HG03066 (cell line): ENCODE measurements around the gene ARHGAP10.
"Not testable (repeated sequence)": the region's sequence is repeated elsewhere in the genome, so short reads cannot be mapped to it uniquely, and the experiment has no call there.

ENCODE experiments used
- ATAC-seq: cut with Tn5 transposase; IDR thresholded peaks from one replicate; pipeline ENCODE4 v1.9.1; 2021; ENCODE audit warnings: low read depth; ENCODE audit not compliant: unreplicated experiment

The ARHGAP10 gene

DNA sequence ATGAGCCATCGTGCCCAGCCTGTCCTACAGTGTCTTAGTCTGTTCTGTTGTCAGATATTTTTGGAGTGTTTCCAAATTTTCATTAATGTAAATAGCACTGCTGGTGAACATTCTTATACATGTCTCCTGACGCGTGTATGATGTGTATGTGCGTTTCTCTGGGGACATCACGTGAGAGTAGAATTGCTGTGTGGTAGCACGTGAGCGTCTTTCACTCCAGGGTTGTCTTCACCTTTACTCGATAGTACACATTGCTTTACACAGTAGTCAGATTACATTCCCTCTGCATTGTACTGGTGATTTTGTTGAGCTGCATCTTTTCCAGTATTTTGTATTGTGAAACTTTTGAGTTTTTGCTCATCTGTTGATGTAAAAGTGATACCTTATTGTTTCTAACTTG lies 60.0 kb downstream of the ARHGAP10 start:
- no peak for ATAC-seq

DNA sequence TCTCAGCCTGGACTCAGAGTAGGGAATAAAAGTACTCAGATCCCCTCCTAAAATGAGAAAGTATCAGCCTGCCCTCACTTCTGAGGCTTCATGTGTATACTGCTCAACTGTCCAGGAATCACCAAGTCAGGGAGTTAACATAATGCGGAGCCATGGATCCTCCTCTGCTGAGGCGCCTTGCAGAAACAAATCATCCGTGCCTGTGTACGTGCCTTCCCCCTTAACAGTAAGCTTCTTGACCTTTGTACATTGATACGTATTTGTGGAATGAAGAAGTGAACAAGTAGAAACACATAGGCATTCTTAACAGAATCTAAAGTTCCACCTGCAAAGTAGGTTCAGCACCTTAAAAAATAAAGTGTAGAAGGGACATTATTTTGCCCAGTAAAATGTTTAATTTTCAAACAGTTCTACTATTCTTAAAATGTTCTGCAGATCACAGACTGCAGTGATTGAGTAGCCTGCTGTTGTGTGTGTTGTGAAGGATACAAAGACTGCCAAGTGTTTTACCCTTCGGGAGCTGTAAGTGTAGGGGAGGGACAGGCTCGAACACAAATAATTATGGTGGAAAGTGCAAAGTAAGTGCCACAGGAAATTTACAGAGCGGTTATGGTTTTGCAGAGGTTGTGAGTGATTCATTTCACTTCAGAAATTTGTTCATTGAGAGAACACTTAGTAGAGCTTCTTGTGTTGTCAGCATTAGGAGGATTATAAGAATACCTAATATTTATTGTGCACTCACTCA lies 61.9 kb downstream of the ARHGAP10 start:
- no peak for ATAC-seq

DNA sequence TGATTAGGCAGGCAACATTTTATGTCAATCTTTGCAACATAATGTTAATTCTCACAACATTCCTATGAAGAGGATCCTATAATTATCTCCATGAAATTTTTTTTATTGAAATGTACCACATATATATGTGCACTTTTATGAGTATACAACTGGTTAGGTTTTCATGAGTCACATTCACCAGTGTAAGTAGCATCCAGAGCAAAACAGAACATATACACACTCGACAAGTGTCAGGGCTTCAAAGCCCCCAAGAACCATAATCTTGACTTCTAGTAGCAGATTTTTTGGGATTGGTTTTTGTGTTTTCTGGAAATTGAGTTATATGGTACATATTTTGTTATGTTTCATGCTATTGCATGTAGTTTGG lies 62.4 kb downstream of the ARHGAP10 start:
- ATAC-seq: no peak

DNA sequence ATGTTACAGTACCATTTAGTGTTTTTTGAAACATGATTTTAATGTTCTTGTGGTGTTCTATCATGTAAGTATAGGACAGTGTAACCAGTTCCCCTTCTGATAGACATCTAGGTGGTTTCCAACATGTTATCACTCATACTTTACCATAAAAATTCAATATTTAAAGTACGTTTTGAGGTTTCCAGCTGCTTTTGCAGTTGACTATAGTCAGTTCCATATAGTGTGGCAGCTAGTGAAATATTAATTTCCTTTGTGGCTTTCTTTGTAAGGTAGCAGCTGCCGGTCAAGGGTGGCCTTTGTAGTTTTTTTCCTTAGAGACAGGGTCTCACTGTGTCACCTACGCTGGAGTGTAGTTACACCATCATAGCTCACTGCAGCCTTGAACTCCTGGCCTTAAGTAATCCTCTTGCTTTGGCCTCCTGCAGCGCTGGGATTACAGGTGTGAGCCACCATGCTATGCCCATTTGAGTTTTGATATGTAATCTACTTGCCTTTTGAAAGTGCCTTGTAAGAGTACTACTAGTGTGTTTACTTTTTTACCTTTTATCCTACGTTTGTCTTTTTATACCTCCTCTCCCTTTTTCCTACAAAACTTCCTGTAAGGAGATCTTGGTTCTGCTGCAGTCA lies 63.0 kb downstream of the ARHGAP10 start:
- peak; percentile 65 for ATAC-seq

DNA sequence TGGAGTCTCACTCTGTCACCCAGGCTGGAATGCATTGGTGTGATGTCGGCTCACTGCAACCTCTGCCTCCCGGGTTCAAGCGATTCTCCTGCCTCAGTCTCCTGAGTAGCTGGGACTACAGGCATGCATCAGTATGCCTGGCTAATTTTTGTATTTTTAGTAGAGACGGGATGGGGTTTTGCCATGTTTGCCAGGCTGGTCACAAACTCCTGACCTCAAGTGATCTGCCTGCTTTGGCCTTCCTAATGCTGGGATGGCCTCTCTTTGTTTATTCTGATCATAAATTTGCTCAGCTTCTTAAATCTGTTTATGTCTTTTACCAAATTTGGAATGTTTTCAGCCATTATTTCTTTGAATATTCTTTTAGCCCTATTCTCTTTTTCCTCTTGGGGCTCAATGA lies 67.2 kb downstream of the ARHGAP10 start:
- ATAC-seq: not testable (repeated sequence)

DNA sequence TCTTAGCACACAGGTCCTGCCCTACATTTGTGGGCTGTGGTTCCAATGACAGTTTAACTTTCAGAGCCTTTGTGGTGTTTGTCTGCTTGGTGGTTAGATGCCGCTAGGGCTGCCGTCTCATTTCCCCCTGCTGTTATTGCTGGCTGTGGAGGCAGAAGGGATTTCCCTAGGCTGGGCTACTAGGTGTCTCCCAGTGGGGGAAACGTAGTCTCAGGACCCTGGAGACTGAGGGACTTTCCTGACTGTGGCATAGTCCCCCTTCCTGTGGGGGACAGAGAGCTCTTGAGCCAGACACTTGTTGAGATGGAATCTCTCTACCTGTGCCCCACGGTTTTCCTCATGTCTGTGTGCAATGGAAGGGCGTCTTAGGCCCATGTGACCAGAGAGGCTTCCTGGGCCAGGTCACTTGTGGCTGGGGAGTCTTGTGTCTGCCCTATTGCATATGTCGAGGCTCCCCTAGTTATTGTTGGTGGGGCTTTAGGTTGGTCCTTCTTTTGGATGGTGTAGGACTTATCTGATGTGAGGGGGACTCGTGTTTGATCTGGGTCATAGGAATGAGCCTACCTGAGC lies 68.2 kb downstream of the ARHGAP10 start:
- peak; percentile 97 for ATAC-seq

DNA sequence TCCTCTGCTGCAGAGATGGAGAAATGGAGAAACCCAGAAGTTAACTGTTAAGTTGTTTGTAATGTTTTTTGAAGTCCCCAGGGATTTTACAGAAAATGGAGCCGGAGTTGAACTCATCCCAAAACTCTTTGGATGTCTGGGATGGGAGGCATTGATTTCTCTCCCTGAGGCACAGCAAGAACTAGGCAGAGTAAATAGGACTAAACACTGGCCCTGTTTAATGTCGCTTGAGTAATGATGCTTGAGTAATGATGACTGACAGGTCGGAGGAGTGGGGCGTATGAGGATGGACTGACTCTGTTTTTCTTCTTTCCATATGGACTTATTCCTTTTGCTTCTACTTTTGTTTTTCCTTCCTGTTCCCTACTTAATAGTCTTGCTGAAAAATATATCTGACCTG lies 69.9 kb downstream of the ARHGAP10 start:
- no peak for ATAC-seq

DNA sequence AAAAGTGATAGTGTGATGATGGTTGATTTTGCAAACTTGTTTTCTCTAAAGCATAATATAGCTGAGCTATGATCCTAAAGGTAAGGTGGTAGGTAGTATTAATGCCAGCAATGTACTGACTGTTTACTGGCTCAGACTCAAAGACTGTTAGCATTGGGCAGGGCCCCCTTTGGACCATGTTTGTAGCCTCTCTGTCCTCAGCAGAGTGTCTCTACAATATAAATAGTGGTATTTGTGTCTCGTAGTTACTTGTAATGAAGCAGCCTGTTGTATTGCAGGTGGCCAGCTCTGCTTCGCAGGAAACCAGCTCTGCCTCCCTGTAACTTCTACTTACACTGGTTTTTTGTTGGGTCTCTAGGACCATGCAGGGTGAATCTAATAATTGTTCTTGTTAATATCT lies 70.5 kb downstream of the ARHGAP10 start:
- ATAC-seq: no peak

DNA sequence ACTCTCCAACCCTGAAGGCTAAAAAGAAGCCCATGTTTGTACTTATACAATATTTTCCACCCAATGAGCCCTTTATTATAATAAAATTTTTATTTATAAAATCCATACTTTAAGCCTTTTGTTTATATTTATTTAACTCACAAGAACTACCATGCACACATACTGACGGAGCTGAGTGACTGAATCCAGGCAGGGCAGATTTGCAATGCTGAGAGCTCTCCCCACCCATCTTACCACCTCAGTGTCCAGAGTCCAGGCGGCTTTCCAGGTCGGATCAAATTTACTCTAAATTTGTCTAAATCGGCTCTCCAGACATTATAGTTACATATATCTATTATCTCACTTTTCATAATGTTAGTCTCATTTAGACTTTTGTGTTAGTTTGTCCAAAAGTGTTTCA lies 74.1 kb downstream of the ARHGAP10 start:
- no peak for ATAC-seq

DNA sequence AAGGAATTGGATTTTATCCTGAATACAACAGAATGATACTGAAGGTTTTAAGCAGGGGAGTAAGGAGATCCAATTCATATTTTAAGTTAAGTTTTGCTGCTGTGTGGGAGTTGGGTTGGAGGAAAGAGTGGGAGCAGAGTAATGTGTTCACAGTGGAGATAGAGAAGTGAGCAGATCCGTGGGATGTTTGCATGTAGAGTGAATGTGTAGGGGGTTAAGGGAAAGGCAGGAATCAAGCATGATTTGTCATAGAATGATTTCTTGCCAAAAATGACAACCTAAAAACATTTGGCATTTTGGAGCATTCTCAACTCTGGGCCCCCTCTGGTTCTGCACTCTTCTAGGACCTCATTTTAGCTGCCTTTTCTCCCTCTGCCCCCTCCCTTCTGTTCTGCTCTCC lies 76.6 kb downstream of the ARHGAP10 start:
- no peak for ATAC-seq

DNA sequence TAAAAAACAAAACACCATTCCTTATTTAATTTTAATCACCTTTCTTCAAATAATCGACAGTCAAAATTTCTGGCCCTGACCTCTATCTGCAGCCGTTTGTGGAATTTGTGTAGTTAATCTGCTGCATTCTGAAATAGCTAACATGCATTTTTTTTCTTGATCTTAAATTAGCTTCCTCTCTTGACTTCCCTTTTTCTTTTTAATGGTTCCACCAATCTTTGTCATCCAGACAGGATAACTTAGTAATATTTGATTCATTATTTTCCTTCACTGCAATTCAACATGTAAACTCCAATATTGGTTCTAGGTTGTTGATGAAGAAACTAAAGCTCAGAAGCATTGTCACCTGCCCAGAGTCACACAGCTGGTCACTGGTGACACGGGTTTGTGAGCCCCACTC lies 77.3 kb downstream of the ARHGAP10 start:
- no peak for ATAC-seq

DNA sequence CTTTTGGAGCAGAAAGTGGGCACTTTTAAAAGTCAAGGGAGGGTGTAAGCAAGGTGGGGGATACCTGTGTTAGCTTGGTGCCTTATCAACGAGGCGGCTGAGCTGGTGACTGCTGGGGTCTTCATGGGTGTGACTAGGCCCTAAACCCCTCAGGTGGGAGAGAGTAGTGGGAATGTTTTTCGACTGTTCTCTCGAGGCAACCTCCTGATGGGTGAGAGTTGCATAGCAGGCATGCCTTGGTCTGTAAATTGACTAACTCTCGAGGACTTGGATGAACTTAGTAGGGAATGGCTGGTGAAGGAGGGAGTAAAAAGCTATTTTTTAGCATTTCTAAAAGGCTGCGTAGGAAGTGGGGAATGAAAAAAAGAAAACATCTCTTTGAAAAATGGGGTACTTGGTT lies 80.0 kb downstream of the ARHGAP10 start:
- no peak for ATAC-seq

DNA sequence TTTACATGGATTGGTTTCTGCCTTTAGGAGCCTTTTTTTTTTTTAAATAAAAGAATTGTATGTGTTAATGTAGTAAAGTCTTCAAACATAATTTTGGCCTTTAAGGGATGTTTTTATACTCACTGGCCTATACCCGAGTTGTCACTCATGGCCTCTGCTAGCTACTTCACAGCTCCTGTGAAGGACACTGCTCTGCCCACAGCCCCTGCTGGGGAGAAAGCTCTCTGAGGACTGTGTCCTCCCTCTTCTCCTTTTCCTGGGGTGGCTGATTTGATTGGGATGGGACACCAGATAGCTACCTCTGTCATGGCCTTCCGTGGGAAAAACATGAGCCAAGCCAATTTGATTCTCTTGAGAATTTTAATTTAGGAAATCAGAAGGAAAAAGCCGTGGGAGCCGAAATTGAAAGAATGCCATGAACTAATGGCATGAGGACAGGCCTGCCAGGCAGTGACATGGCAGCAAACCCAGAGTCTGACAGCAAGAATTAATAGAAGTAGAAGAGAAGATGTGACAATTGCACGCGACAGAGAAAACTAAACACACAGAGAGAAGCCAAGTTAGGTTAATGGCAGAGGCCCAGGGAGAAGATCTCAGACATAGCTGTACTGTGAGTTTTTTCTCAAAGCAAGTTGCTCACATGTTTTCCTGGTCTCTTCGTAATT lies 81.4 kb downstream of the ARHGAP10 start:
- ATAC-seq: no peak

DNA sequence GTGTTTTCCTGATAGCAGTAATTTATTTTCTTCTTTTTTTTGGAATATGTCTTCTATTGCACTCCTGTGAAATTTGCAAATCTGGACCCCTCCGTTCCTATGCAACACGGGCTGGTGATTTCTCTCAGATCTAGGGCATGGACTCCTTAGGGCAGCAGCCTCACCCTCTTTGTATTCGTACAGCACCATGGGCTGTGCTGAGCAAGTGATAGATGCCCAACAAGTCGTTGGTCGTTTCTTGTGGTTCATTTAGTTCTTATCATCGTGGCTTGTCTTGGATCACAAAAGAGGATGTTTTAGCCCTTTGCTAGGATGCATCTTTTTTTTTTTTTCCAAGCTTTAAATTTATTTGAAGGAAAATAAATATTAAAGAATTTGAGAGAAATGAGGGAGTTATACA lies 82.1 kb downstream of the ARHGAP10 start:
- no peak for ATAC-seq

DNA sequence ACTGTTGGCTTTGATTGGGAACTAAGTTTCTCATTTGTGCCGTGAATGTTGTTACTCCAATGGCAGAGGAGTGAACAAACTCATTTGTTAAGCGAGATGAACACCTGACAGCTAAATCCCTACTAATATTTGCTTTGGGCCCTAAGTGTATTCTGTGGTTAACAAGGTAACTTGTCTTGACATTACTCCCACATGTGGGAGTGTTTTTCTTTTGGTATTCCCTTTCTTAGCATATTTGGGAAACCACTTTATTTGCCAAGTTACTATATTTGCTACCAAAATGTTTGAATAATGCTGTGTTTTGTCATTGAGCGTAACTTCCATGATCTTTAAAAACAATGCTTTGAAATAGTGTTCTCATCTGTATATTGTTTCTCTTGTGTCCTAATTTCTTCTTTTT lies 82.5 kb downstream of the ARHGAP10 start:
- ATAC-seq: no peak

DNA sequence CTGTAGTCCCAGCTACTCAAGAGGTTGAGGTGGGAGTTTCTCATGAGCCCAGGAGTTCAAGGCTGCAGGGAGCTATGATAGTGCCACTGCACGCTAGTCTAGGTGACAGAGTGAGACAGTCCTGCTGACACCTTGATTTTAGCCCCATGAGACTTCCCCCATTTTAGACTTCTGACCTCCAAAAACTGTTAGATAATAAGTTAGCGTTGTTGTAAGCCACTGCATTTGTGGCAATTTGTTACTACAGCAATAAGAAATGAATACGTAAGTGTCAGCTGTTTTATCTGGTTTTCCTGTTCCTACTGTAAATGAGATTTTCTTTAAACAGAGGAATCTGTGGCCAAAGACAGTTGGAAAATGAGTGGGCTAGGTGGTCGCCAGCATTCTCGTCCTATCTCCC lies 83.9 kb downstream of the ARHGAP10 start:
- no peak for ATAC-seq

DNA sequence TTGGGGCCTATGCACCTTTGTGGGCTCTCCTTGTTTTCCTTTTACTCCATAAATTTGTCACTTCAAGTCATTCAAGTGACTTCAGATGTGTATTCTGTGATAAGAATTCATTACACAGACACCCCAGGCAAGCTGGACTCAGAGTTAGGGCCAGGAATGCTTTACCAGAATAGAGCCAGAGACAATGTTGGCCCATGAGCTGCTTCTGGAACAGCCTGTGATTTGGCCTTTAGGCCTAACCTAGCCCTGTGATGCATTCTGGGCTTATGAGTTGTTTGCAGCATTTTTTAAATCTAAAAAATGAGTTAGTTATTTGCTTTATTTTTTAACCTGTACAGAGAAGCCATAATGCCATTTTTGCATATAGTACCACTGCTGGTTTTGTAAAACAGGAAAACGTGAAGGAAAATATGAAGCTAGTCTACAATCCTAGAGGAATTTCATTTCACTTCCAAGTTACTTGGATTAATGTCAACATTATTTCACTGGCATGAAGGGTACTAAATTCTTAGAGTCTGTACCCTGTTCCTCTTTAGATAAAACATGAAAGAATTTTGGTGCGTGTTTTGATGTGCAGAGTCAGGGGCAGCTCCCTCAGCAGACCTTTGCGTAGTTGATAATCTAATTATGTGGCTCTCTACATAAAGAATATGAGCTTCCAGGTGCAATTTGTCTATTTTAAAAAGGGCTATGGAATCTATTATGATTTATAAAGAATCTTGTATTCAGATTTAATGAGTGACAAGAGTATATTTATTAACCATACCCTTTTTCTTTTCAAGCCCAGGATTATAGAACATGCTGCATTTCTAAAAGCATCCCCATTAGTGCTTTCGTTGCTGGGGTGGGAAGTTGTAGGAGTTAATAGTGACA lies 84.7 kb downstream of the ARHGAP10 start:
- ATAC-seq: no peak

DNA sequence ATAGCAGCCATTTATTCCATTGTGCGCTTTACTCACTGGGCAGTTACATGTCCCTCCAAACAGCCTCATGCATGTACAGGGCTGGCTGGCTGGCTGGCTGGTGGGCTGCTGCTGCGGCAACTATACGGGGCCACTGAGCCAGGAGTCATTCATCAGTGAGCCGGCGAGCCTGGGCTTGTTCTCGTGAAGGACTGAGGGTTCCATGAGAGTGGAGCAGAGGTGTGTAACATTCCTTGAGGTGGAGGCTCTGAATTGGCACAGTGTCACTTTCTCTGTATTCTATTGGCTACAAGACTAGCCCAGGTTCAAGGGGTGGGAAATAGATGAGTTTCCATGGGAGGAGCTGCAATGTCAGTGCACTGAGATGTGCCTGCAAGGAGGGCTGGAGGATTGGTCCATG lies 89.1 kb downstream of the ARHGAP10 start:
- no peak for ATAC-seq

DNA sequence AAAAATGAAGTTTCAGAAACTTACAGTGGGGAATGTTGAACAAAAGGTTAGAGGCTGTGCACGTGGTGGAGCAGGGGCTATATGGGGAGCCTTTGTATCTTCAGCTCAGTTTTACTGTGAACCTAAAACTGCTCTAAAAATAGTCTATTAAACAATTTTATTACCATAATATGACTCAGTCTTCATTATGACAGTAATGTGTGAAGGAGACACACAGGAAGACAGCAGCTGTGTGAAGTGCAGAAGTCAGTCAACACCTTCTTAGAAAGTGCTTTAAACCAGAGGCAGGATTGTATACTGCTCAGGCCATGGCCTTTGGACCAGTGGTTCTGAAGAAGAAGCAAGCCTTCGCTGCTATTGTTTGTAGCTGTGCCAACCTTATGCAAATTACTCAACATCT lies 89.7 kb downstream of the ARHGAP10 start:
- ATAC-seq: peak; percentile 50

DNA sequence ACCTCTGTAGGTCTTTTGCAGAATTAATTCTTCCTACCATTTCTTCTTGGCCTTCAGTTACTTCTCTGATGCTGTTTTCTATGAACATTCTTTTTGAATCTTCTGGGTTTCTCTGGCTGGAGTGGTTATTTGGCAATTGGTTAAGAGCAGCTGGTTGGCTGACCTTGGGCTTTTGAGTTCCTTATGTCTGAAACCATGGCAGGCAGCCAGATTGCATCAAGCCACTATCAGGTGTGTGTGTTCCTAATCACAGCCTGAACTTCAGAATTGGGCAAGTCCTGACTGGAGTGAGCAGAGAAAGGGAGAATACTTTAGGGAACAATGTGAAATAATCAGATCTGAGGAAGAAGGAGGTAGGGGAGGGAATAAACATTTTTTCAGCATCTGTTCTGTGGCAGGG lies 90.2 kb downstream of the ARHGAP10 start:
- ATAC-seq: no peak

DNA sequence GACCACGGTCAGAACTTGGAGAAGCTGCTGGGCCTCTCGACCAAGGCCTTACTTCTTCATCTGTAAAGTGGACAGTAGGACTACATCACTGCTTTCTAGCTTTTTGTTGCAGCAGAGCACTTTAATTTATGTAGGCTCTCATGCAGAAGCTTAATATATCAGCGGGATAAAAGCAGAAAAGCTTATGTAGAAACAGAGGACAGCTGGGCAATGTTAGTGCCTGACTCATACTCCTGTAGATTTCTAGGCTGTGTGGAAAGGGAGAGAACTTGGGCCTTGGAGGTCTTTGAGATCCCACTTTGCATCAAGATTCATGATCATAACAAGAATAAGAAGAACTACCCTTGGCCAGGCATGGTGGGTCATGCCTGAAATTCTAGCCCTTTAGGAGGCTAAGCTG lies 91.2 kb downstream of the ARHGAP10 start:
- no peak for ATAC-seq
